SH-SY5Y (cell line): ENCODE results near the gene PGLYRP2.

Experiments
- GATA2 ChIP-seq: IDR thresholded peaks from 2 replicates; pipeline ENCODE4 v1.6.1; 2011; ENCODE audit warnings: mild to moderate bottlenecking, low read depth, low read length
- GATA3 ChIP-seq: IDR thresholded peaks from 2 replicates; pipeline ENCODE4 v1.6.1; 2011; ENCODE audit warnings: low read depth, mild to moderate bottlenecking, low read length, moderate library complexity

- TF ChIP-seq GATA2 (no peak), GATA3 (no peak)
Measured at GRCh38 chr19:15527705-15528104, 48.4 kb upstream of the PGLYRP2 start.
